Heart right ventricle (tissue), 16 donors: Measurements from ENCODE around the gene ADAMTS12. TPM values are rescaled to one million over a fixed set of nuclear protein-coding genes. Genes with fewer than 3 reads are reported as not detected.

ENCODE experiments used
- ATAC-seq, 8 donors: fragments of 200-7000 bp; cut with Tn5 transposase; one replicate each; pipeline ENCODE4 v1.9.1; 2020; ENCODE audit warnings: mild to moderate bottlenecking in 8 of 8, moderate library complexity in 8 of 8, moderate number of reproducible peaks in 1 of 8
- DNase-seq, 2 donors: peaks; one replicate each; pipeline ENCODE4 v3.0.0-alpha.2; 2020
- H3K27ac ChIP-seq, 10 donors: fragments of 200-600 bp; sonication (generic) in 2 of 10; one replicate each; pipeline versions ENCODE4 v1.5.0 to v1.8.0; 2020 to 2022; ENCODE audit warnings: mild to moderate bottlenecking in 3 of 10
- H3K27me3 ChIP-seq, 7 donors: fragments of 200-600 bp; one replicate each; pipeline ENCODE4 v1.8.0; 2021 to 2022; ENCODE audit warnings: mild to moderate bottlenecking in 2 of 7
- H3K36me3 ChIP-seq, 9 donors: fragments of 200-600 bp; sonication (generic) in 1 of 9; one replicate each; pipeline versions ENCODE4 v1.5.0 to v1.8.0; 2020 to 2022; ENCODE audit warnings: mild to moderate bottlenecking in 2 of 9
- H3K4me1 ChIP-seq, 9 donors: fragments of 200-600 bp; sonication (generic) in 1 of 9; one replicate each; pipeline versions ENCODE4 v1.5.0 to v1.8.0; 2020 to 2022; ENCODE audit warnings: mild to moderate bottlenecking in 4 of 9
- H3K4me3 ChIP-seq, 10 donors: fragments of 200-600 bp; sonication (generic) in 2 of 10; one replicate each; pipeline versions ENCODE4 v1.5.0 to v1.8.0; 2020 to 2022; ENCODE audit warnings: mild to moderate bottlenecking in 7 of 10, moderate library complexity in 2 of 10
- H3K9me3 ChIP-seq, 11 donors: fragments of 200-600 bp in 10 of 11; sonication (generic) in 2 of 11; one replicate each; pipeline versions ENCODE4 v1.5.0 to v1.8.0; 2013 to 2022; ENCODE audit warnings: mild to moderate bottlenecking in 2 of 11, control low read depth in 1 of 11, moderate library complexity in 1 of 11
- CTCF ChIP-seq, 9 donors: fragments of 200-600 bp; sonication (generic) in 2 of 9; IDR thresholded peaks; one replicate each; pipeline versions ENCODE4 v1.5.0 to v1.8.0; 2021 to 2022; ENCODE audit warnings: antibody characterized with exemption in 9 of 9, mild to moderate bottlenecking in 5 of 9, moderate library complexity in 1 of 9
- whole genome bisulfite sequencing, 2 donors: extraction: QIAGEN DNeasy Blood & Tissue Kit; methylation state at CpG; one replicate each; pipeline ENCODE4 v1.1.7; 2013; ENCODE audit warnings: inconsistent platforms in 1 of 2; 5-methylcytosine and 5-hydroxymethylcytosine counted together
- intact Hi-C, 10 donors: fragments of 100-400 bp; cut with DNase I; formaldehyde crosslinking; loops; one replicate each; pipeline versions ENCODE4 v1.11.1 to v1.14.2; 2022
- polyA plus RNA-seq, 2 donors: library from polyadenylated mRNA; stranded (reverse); fragments of 200-250 nt; gene quantifications; one replicate each; pipeline ENCODE4 v1.2.3, GENCODE V29; 2013
- total RNA-seq, 10 donors: library from RNA; stranded (reverse); fragmentation: NEBNext Ultra II Directional in 3 of 10; extraction: Animal tissue kit (Norgen Biotek cat#: 25700) in 3 of 10; gene quantifications; one replicate each; pipeline versions ENCODE4 v1.2.1 to v1.2.4, GENCODE V29; 2021 to 2023
- donor health status: Arrhythmogenic right ventricular cardiomyopathy.
- donor health status: ischemic (EF 13 %, LVEDD 7.1; RV severe dilation, severe dysfunction).
- donor health status: healthy with polysubstance abuse.
- donor health status: DM: no; HTN: yes; CAD: no.
- donor health status: DM: no; HTN: no; CAD: no.
- donor health status: ischemic (EF 25% LVEDD 6.9; RV normal size, moderate dysfunction).
- donor health status: ischemic (EF 25% LVEDD 5.7; RV mildly dilated, moderate dysfunction).
- donor health status: healthy.
- donor health status: DM: yes; HTN: yes; CAD: no.
- donor health status: Ischemic cardiomyopathy.
- donor health status: ischemic (EF 35%, LVEDD 5.7; RV mildly dilated, moderate dysfunction).
- donor health status: nonischemic (EF 11% LVEDD 7.7; RV severe dilation, severe dysfunction).
- donor health status: DM: yes; HTN: yes; CAD: no.
- donor health status: PGD.
- donor health status: ischemic (EF 29% LVEDD 5.4; RV normal size, mild dysfunction).
- donor health status: nonischemic (EF 23%, LVEDD 6.1; RV moderate dilation, normal function).

ADAMTS12 gene
- total and polyA plus RNA-seq, 12 donors: 0.37 to 3.7 (median 1.3) TPM

- peaks cover 0 to 46% (median 0%) of the 10 kb centered on the region in 9 donors for H3K36me3 ChIP-seq
- no peaks in the 10 kb centered on the region for H3K27me3 ChIP-seq
- H3K9me3 ChIP-seq: peaks cover 0 to 6% (median 0%) of the 10 kb centered on the region in 11 donors
- no peak overlapping the region for H3K27ac ChIP-seq
- no peaks in the 10 kb centered on the region for H3K4me1 ChIP-seq
- no peak for TF ChIP-seq CTCF (IDR thresholded peaks at IDR 0.05)
- no peak for DNase-seq
- 95 to 99% methylated on average over 3 of the region's 3 CpGs for WGBS, 2 donors
- no peak overlapping the region for H3K4me3 ChIP-seq
- intact Hi-C loops: loop anchor here in 3 of 10 donors (10.0 kb wide), 1 partner anchor 485 kb away; no protein-coding TSS in a partner anchor
- no peak for ATAC-seq
These were observed 412.5 kb downstream of the ADAMTS12 start for GRCh38 chr5:33479311-33479710.

DNA sequence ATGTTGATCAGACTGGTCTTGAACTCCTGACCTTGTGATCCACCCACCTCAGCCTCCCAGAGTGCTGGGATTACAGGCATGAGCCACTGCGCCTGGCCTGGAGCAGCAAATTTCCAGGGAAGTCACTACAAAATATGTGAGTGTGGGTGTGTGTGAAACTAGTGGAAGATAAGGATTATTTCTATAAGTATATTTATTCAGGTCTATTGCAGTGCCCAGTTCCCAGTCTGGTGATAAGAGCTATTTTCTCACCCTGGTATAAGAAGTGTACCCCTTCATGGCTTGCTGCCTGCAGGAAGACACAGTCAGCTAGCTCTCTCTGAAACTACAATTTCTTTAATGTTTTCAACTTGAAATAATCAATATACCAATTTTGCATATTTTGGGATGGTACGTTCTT is 414.0 kb downstream of the ADAMTS12 start:
- no peak for ATAC-seq

DNA sequence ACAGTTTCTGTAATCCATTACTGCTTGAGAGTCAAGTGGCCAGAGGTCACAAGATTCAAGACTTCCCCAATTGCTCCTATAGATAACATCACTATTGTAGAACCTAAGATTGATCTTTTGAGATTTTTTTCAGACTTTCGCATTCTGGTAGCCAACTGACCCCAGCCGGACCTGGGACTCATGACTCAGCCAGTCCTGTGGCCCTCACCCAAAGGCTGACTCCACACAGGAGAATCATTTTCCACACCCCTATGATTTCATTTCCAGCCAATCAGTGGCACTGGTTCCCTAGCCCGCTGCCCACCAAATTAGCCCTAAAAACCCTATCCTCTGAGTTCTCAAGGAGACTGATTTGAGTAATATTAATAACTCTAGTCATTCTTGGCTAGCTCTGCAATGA is 414.8 kb downstream of the ADAMTS12 start:
- Histone ChIP-seq H3K27ac (no peak overlapping the region), H3K9me3 (peaks cover 0 to 8% (median 0%) of the 10 kb centered on the region in 11 donors), H3K4me1 (no peaks in the 10 kb centered on the region), H3K4me3 (no peak overlapping the region), H3K27me3 (no peaks in the 10 kb centered on the region), H3K36me3 (peaks cover 0 to 64% (median 5%) of the 10 kb centered on the region in 9 donors)
- DNase-seq (no peak), ATAC-seq (no peak)
- 97 to 99% methylated on average over 3 of the region's 3 CpGs for WGBS, 2 donors
- intact Hi-C loops: loop anchor here in 3 of 10 donors (10.0 kb wide), 1 partner anchor 488 kb away; no protein-coding TSS in a partner anchor
- no peak for TF ChIP-seq CTCF (IDR thresholded peaks at IDR 0.05)

More for the DNA sequence above, 414.0 kb downstream of the ADAMTS12 start:
- Histone ChIP-seq H3K4me3 (no peak overlapping the region), H3K27ac (no peak overlapping the region), H3K36me3 (peaks cover 0 to 56% (median 3%) of the 10 kb centered on the region in 9 donors), H3K27me3 (no peaks in the 10 kb centered on the region), H3K9me3 (peaks cover 0 to 8% (median 0%) of the 10 kb centered on the region in 11 donors), H3K4me1 (no peaks in the 10 kb centered on the region)
- DNase-seq: no peak
- WGBS, 2 donors: 97% methylated on average over 2 of the region's 2 CpGs
- no peak for TF ChIP-seq CTCF (IDR thresholded peaks at IDR 0.05)
- intact Hi-C loops: loop anchor here in 3 of 10 donors (10.0 kb wide), 1 partner anchor 487 kb away; no protein-coding TSS in a partner anchor

DNA sequence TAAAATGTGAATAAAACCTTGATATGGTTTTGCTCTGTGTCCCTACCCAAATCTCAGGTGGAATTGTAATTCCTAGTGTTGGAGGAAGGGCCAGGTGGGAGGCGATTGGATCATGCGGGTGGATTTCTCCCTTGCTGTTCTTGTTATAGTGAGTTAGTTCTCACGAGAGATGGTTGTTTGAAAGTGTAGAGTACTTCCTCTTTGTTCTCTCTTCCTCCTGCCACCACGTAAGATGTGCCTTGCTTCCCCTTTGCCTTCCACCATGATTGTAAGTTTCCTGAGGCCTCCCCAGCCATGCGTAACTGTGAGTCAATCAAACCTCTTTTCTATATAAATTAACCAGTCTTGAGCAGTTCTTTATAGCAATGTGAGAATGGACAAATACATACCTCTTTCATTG is 416.1 kb downstream of the ADAMTS12 start:
- no peak for ATAC-seq
- Histone ChIP-seq H3K4me3 (no peak overlapping the region), H3K27me3 (no peaks in the 10 kb centered on the region), H3K36me3 (peaks cover 0 to 77% (median 9%) of the 10 kb centered on the region in 9 donors), H3K4me1 (peaks cover 0 to 4% (median 0%) of the 10 kb centered on the region in 9 donors), H3K27ac (no peak overlapping the region), H3K9me3 (peaks cover 0 to 8% (median 0%) of the 10 kb centered on the region in 11 donors)
- 86 to 97% methylated on average over 5 of the region's 5 CpGs for WGBS, 2 donors
- DNase-seq: no peak
- no peak for TF ChIP-seq CTCF (IDR thresholded peaks at IDR 0.05)
- intact Hi-C loops: loop anchor here in 3 of 10 donors (10.0 kb wide), 1 partner anchor 489 kb away; no protein-coding TSS in a partner anchor
